Mesodermal cell (in vitro differentiated cells): ENCODE measurements around the gene FBXO33.

Experiments used
- H3K27ac ChIP-seq: 2 replicates; pipeline ENCODE4 v1.7.0; 2013; ENCODE audit warnings: mild to moderate bottlenecking, low read depth, low read length, moderate library complexity; ENCODE audit not compliant: severe bottlenecking
- H3K36me3 ChIP-seq: 2 replicates; pipeline ENCODE4 v1.7.1; 2013; ENCODE audit warnings: mild to moderate bottlenecking, low read length, moderate library complexity; ENCODE audit not compliant: control insufficient read depth, insufficient read depth
- H3K4me1 ChIP-seq: one replicate; pipeline ENCODE4 v1.7.1; 2013; ENCODE audit warnings: mild to moderate bottlenecking, low read length; ENCODE audit not compliant: insufficient read depth, control insufficient read depth, poor library complexity, severe bottlenecking
- H3K4me3 ChIP-seq: 2 replicates; pipeline ENCODE4 v1.7.0; 2013; ENCODE audit warnings: low read length, control low read depth, mild to moderate bottlenecking; ENCODE audit not compliant: insufficient read depth, poor library complexity, severe bottlenecking; ENCODE audit errors: extremely low read depth
- H3K9me3 ChIP-seq: 2 replicates; pipeline ENCODE4 v1.7.1; 2013; ENCODE audit warnings: mild to moderate bottlenecking, low read length, moderate library complexity; ENCODE audit not compliant: control insufficient read depth
- WGBS, 2 experiments: methylation state at CpG; one replicate each; pipeline ENCODE4 v1.1.5; 2013; ENCODE audit warnings: missing lambda C conversion rate in 2 of 2; ENCODE audit not compliant: insufficient coverage in 2 of 2; 5-methylcytosine and 5-hydroxymethylcytosine counted together

The FBXO33 gene

DNA sequence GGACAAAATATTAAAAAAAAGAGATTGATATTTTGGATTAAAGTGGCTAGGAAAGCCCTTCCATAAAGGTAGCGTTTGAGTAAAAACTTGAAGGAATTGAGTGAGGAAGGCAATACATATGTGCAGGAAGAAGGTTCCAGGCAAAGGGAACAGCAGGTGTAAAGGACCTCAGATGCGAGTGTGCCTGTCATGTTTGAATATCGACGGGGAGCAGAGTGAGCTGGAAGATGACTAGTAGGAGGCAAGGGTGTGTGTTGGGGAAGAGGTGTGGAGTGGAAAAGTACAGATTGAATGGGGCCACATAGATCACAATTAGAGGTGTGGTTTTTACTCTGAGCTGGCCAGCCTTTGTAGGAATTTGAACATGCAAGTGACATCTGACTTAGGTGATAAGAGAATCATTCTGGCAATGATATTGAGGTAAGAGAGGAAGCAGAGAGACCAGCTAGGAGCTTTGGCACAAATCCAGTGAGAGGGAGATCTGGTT lies 15.0 kb upstream of the FBXO33 start:
- no peaks in the 10 kb centered on the region for H3K4me1 ChIP-seq
- no peaks in the 10 kb centered on the region for H3K36me3 ChIP-seq
- no peak overlapping the region for H3K27ac ChIP-seq
- no peaks in the 10 kb centered on the region for H3K9me3 ChIP-seq
- WGBS, 2 experiments: 82 to 94% methylated on average over 4 of the region's 4 CpGs
- H3K4me3 ChIP-seq: no peak overlapping the region

DNA sequence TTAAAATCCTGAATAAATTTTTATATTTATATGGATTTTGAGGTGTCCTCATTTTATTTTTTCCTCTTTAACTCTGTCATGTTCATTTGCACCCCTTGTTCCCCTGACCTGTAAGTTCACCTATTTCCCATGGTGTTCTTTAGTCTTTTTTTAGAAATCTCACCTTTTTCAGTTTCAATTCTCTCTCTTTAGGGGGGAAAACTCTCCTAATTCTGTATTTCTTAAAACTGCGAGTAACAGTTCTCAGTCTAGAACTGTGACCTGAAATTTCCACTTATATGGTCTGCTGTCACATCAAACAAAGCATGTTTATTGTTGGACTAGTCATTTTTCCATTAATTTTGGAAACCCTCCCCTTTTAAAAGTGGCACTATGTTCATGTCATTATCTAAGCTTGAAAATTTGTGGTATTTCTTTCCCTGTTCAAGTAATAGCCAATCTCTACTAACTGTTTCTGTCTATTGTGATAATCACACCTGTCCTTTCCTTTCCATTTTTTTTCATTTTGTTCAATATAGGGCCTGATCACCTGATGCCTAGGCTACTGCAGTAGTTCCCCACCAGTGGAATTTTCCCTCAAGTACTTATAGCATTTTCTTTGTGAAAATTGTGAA lies 14.0 kb upstream of the FBXO33 start:
- WGBS, 2 experiments: no CpG with 5 or more reads among the region's 1 CpG

DNA sequence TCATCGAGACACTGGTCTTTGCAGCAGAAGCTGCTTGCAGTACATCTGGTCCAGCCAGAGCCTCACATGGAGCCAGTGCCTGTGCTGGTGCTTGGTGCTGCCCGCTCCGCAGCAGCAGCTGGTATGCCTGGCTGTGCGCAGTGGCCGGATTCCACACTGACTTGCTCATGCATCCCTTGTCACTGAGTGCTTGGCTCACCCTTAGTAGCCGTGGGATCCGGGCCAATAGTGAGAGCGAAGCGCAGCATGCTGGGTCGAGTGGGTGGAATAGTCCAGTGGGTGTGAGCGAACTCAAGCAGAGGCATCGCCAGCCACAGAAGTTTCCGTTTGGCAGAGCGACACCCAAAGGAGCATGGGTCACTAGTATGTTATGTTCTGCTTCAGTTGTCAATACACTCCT lies 10.1 kb upstream of the FBXO33 start:
- WGBS, 2 experiments: 92% methylated on average over 13 to 14 of the region's 14 CpGs
- Histone ChIP-seq H3K9me3 (no peaks in the 10 kb centered on the region), H3K4me3 (no peak overlapping the region), H3K36me3 (no peaks in the 10 kb centered on the region), H3K4me1 (no peaks in the 10 kb centered on the region), H3K27ac (no peak overlapping the region)

More for the DNA sequence above, 14.0 kb upstream of the FBXO33 start:
- no peaks in the 10 kb centered on the region for H3K36me3 ChIP-seq
- no peak overlapping the region for H3K27ac ChIP-seq
- H3K4me1 ChIP-seq: no peaks in the 10 kb centered on the region
- no peaks in the 10 kb centered on the region for H3K9me3 ChIP-seq
- no peak overlapping the region for H3K4me3 ChIP-seq

DNA sequence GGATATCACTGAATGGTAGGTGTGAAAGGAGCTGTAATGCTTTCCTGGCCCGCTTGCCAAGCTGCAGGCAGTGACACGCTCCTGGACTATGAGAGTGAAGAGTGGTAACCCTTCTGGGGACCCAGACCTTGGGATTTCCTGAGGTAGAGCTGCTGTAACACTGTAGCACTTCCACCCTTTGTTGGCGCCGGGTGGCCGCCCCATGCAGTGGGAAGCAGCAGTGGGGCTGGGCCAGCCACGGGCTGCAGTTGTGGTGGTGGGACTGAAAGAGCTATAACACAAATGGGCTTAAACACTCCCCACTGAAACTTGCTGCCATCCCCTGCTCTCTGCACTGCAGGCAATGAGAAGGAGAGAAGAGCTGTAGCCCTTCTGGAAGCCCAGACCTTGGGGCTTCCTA lies 9.6 kb upstream of the FBXO33 start:
- H3K9me3 ChIP-seq: no peaks in the 10 kb centered on the region
- H3K27ac ChIP-seq: no peak overlapping the region
- H3K4me3 ChIP-seq: no peak overlapping the region
- no peaks in the 10 kb centered on the region for H3K4me1 ChIP-seq
- 85 to 88% methylated on average over 4 to 6 of the region's 6 CpGs for WGBS, 2 experiments
- H3K36me3 ChIP-seq: no peaks in the 10 kb centered on the region

DNA sequence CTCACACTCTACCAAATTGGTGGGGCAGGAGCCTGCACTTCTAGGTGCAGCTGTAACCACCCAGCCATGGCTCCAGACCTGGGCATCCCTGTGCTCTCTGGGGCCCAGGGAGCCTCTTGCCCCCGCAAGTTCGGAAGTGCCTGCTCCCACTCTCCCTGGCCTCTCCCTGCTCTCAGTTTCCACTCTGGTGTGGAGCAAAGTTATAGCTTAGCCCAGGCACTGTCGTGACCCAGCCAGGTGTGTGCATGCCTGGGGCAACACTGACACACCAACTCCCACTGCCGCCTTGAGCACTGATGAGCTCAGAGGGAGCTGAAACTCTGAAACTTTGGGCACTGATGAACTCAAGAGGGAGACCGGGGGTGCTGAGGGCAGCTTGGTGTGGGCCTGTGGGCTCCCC lies 8.7 kb upstream of the FBXO33 start:
- no peaks in the 10 kb centered on the region for H3K4me1 ChIP-seq
- WGBS, 2 experiments: 81 to 100% methylated on average over 2 to 4 of the region's 5 CpGs
- H3K4me3 ChIP-seq: no peak overlapping the region
- no peaks in the 10 kb centered on the region for H3K36me3 ChIP-seq
- no peak overlapping the region for H3K27ac ChIP-seq
- H3K9me3 ChIP-seq: no peaks in the 10 kb centered on the region

DNA sequence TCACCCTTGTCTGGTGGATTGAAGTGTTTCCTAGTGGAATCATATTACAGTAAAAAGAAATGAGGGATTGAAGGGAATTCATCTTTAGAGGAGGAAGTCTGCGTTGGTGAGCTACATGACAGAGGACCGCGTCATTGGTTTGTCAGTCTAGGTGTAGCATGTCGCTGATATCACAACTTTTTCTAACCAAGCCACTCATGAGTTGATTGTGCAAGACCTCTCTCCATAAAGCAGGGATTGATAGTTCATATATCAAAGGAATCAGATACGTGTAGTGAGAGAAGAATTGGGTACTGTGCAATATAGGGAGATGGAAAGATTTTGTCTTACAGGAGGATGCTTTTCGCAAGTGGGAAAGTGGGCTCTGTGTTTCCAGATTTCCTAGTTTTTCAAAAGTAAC lies 3.0 kb upstream of the FBXO33 start:
- no peak overlapping the region for H3K4me3 ChIP-seq
- no peak overlapping the region for H3K27ac ChIP-seq
- WGBS, 2 experiments: 84% methylated on average over 5 of the region's 6 CpGs; no CpG with 5 or more reads in 1 of the 2 experiments
- no peaks in the 10 kb centered on the region for H3K9me3 ChIP-seq
- peaks cover 3% of the 10 kb centered on the region for H3K4me1 ChIP-seq
- no peaks in the 10 kb centered on the region for H3K36me3 ChIP-seq

DNA sequence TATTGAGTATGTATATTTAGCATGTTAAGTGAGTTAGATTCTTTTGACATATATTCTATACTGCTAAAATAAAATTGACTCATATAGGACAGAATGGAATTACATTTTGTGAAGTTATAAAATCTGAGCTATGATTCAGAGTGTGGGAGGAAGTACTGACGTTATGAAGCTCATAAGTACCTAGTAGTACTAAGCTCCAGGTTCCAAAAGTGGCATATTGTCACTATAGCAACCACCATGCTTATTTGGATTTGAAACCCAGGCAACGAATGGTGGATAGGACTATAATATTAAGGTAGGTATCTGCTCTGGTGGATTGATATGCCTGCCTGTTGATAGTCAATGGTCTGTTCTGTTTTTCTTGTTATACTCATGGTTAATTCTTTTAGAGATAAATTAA lies 2.2 kb upstream of the FBXO33 start:
- Histone ChIP-seq H3K36me3 (no peaks in the 10 kb centered on the region), H3K4me3 (no peak overlapping the region), H3K9me3 (no peaks in the 10 kb centered on the region), H3K27ac (no peak overlapping the region), H3K4me1 (peaks cover 3% of the 10 kb centered on the region)
- WGBS, 2 experiments: no CpG with 5 or more reads among the region's 2 CpGs

DNA sequence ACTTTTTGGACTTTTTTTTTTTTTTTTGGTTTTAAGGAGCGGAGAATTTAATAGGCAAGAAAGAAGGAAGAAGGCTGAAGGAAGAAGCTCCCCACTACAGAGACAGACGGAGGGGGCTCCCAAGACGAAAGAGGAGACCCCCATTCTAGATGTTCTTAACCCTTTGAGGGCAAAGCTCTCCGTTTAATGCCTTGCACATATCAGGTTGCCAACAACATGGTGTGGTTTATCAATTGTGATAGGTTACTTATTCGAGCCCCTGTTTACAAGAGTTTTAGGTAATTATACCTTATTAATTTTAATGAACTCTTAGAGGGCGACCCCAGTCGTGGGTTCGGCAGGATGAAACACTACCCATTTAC lies 1.2 kb upstream of the FBXO33 start:
- Histone ChIP-seq H3K36me3 (no peaks in the 10 kb centered on the region), H3K4me3 (peak overlapping the region; percentile 61), H3K9me3 (no peaks in the 10 kb centered on the region), H3K4me1 (peaks cover 3% of the 10 kb centered on the region), H3K27ac (peak overlapping the region; percentile 100)
- no CpG with 5 or more reads among the region's 8 CpGs for WGBS, 2 experiments

DNA sequence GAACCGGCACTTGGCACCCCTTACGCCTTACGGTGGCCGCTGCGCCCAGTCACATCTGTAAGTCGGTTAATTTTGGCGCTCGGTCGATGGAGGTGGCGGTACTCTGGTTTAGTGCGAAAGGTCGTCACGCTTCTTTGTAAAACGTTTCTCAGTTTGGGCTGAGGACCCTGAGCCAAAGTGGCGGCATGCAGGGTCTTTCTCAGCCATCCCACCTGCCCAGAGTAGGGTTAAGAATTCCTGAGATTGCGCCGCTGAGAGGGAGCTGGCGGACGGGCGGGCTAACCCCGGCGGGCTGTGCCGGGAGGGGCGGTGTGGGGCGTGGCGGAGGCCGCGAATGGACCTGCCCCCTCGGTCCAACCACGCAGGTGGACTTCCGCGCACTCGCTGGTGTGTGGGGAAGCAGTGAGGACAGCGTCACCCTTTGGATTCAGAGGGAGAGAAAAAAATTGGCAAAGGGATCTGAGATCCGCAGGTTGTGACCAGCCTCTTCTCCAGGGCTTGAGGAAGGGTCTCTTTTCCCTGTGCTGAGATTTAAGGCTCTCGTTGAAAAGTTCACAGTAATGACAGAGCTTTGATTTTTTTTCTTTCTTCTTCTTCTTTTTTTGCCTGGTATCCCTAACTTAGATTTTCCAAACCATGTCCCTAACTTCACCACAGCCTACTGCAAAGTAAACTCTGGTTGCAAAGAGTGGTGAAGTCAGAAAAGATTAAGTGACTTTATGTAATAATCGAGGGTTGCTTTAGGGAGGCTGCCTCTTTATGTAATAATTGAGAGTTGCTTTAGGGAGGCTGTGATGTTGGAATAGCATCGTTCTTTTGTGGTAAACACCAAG lies 602 bp upstream of the FBXO33 start:
- no peaks in the 10 kb centered on the region for H3K36me3 ChIP-seq
- H3K9me3 ChIP-seq: no peaks in the 10 kb centered on the region
- WGBS, 2 experiments: 1% methylated on average over 19 to 34 of the region's 38 CpGs
- H3K4me3 ChIP-seq: peak overlapping the region; percentile 61
- peaks cover 3% of the 10 kb centered on the region for H3K4me1 ChIP-seq
- peak overlapping the region; percentile 100 for H3K27ac ChIP-seq

DNA sequence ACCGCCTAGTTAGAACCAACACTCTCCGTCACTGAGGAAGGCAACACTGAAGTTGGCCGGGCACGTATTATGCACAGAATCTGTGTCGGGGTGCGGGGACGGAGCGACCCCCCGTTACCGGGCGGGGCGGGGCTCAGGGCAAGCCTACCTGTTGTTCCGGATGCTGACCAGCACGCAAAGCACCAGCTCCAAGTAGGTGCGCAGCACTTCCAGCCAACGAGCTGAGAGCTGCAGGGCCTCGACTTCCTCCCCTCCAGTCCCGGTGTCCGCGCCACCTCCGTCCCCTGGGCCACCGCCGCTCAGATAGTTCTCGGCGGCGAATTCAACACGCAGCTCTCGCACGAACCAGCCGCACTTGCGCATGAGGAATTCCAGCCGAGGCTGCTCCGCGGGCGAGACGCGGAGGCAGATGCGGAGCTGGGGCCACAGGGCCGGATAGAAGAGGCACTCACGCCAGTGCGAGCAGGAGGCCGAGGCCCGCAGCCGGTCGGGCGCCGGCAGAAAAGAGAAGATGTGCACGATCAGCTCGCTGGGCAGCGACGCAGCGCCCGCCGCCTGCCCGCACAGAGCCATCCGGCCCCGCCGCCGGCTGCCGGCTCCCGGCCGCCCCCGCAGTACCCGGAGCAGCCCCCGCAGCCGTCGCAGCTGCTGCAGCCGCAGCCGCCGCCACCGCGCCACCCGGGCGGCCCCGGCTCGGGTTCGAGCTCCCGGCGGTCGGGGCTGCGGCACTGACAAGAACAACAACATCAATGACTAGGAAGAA lies 636 bp downstream of the FBXO33 start:
- Histone ChIP-seq H3K4me1 (peaks cover 3% of the 10 kb centered on the region), H3K36me3 (no peaks in the 10 kb centered on the region), H3K27ac (peak overlapping the region; percentile 100), H3K4me3 (peak overlapping the region; percentile 70), H3K9me3 (no peaks in the 10 kb centered on the region)
- 0% methylated on average over 59 to 73 of the region's 81 CpGs for WGBS, 2 experiments
